ENCODE measurements around the gene ZBTB7C. TPM values are rescaled to one million over a fixed set of nuclear protein-coding genes. Genes with fewer than 3 reads are reported as not detected.

The ZBTB7C gene
- total RNA-seq, 2 experiments from 2014 or later = 0.09 TPM; not detected in 1

DNA sequence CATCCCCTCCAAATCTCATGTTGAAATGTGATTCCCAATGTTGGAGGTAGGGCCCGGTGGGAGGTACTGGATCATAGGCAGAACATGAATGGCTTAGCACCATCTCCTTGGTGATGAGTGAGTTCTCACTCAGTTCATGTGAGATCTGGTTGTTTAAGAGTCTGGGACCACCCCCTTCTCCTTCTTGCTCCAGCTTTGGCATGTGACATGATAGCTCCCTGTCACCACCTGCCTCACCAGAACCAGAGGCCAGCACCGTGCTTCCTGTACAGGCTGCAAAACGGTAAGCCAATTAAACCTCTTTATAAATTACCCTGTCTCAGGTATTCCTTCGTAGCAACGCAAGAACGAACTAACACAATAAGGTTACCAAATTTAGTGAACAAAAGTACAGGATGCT is 95.4 kb downstream of the ZBTB7C start:
- H3K27ac Mint-ChIP-seq = no peak overlapping the region
- peaks cover 16% of the 10 kb centered on the region for H3K27me3 Mint-ChIP-seq
- DNase-seq = no peak
- no peaks in the 10 kb centered on the region for H3K4me1 Mint-ChIP-seq
- H3K36me3 Mint-ChIP-seq = no peaks in the 10 kb centered on the region
- CTCF ChIA-PET = interaction anchor here (1.6 kb wide), 1 partner anchor 283 kb away, joined by 4 read pairs; no protein-coding TSS in a partner anchor
- no peak for ATAC-seq
- no peaks in the 10 kb centered on the region for H3K9me3 Mint-ChIP-seq (ENCODE audit: low read depth)
- no peak overlapping the region for H3K4me3 Mint-ChIP-seq

DNA sequence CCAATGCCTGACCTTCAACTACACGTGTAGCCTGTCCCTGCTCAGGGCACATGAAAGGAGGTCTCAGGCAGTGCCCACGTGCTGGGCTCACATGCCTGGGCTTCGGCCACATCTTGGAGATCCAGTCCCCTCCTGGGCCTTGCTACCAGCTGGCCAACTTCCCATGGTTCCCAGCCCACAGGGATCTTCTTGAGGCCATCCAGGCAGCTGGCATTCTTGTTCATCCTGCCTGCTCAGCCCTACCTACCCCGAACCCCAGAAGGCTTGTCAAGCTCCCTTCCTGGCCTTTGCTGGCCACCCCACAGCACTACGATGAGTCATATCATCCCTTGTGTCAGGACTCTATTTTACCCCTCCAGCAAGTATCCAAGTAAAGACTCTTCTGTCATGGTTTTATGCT is 97.1 kb downstream of the ZBTB7C start:
- no peaks in the 10 kb centered on the region for H3K36me3 Mint-ChIP-seq
- ATAC-seq (no peak), DNase-seq (no peak)
- H3K4me3 Mint-ChIP-seq = no peak overlapping the region
- H3K4me1 Mint-ChIP-seq = no peaks in the 10 kb centered on the region
- no peak overlapping the region for H3K27ac Mint-ChIP-seq
- CTCF ChIA-PET = no interaction called here
- H3K9me3 Mint-ChIP-seq (ENCODE audit: low read depth) = no peaks in the 10 kb centered on the region
- peaks cover 16% of the 10 kb centered on the region for H3K27me3 Mint-ChIP-seq

DNA sequence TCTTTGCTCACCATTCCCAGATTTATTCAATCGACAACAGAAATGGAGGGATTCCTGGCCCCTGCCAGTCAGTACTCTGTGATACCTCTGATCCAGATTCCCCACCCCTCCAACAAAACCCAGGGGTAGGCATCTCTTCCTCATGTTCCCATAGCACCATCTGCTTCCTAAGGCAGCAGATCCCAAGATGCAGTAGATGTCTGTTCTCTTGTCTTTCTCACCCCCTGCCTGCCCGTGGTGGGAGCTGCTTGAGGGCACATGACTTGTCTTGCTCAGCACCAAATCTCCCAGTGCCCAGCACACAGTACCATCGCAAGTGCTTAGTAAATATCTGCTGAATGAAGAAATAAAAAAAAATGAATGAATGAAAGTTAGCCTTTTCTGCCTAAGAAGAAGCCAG is 98.2 kb downstream of the ZBTB7C start:
- Mint-ChIP-seq H3K27me3 (peaks cover 16% of the 10 kb centered on the region), H3K36me3 (no peaks in the 10 kb centered on the region), H3K4me1 (no peaks in the 10 kb centered on the region), H3K4me3 (no peak overlapping the region), H3K9me3 (ENCODE audit: low read depth) (no peaks in the 10 kb centered on the region), H3K27ac (no peak overlapping the region)
- no peak for DNase-seq
- CTCF ChIA-PET = no interaction called here
- no peak for ATAC-seq

DNA sequence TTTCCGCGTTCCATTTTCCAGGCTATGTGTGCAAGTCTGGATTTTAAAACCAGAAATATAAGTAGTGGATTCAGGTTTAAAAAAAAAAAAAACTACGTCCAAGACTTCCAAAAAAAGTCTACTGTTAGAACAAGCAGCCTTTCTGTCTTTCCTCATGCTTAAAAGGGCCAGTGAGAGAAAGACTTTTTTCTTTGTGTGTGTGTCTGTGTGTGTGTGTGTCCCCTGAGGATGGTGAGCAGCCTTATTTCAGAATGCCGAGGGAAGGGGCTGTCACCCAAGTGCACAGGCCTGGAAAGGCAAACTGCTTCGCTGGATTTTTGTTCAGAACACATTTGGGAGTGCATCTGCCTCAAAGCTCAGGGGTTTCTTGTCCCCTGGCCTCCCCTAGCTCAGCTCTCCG is 98.8 kb downstream of the ZBTB7C start:
- CTCF ChIA-PET = no interaction called here
- no peak for DNase-seq
- no peak overlapping the region for H3K27ac Mint-ChIP-seq
- no peaks in the 10 kb centered on the region for H3K36me3 Mint-ChIP-seq
- H3K4me3 Mint-ChIP-seq = no peak overlapping the region
- H3K27me3 Mint-ChIP-seq = peaks cover 16% of the 10 kb centered on the region
- no peaks in the 10 kb centered on the region for H3K4me1 Mint-ChIP-seq
- ATAC-seq = no peak
- no peaks in the 10 kb centered on the region for H3K9me3 Mint-ChIP-seq (ENCODE audit: low read depth)

DNA sequence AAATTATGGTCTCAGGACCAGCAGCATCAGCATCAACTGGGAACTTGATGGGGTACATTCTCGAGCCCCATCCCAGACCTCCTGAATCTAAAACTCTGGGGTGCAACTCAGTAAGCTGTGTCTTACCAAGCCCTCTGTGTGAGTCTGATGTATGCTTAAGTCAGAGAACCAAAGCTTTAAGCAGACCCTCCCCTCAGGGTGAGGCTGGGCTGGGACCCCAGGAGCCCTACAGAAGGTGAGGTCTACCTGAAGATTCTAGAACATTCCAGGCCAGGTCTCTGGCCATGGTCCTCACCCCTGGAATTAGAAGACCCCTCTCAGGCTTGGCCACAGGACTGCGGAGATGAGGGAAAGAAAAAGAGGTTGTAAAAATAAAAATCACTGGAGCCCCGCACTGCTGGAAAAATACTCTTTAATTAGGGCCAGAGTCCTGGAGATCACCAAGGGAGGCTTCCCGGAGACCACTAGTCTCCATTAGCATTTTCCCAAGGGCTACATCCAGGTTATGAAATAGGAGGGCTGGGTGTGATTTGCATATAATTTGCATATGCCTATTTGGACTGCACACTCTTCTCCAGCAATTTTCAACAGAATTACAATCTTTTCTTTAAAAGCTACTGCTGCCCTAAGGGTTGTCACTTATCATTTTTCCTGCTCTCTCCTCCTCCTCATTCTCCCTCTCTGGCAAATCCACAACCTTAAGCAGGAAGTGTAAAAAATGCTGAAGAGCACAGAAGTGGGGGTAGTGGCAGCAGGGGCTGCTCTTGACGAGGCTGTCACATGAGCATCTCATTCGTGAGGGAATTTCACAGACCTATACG is 100.2 kb downstream of the ZBTB7C start:
- no peak for ATAC-seq
- CTCF ChIA-PET = interaction anchor here (0.8 kb wide), 1 partner anchor 136 kb away, joined by 3 read pairs; no protein-coding TSS in a partner anchor
- Mint-ChIP-seq H3K9me3 (ENCODE audit: low read depth) (no peaks in the 10 kb centered on the region), H3K4me1 (no peaks in the 10 kb centered on the region), H3K27me3 (peaks cover 14% of the 10 kb centered on the region), H3K4me3 (no peak overlapping the region), H3K36me3 (no peaks in the 10 kb centered on the region), H3K27ac (no peak overlapping the region)
- no peak for DNase-seq

DNA sequence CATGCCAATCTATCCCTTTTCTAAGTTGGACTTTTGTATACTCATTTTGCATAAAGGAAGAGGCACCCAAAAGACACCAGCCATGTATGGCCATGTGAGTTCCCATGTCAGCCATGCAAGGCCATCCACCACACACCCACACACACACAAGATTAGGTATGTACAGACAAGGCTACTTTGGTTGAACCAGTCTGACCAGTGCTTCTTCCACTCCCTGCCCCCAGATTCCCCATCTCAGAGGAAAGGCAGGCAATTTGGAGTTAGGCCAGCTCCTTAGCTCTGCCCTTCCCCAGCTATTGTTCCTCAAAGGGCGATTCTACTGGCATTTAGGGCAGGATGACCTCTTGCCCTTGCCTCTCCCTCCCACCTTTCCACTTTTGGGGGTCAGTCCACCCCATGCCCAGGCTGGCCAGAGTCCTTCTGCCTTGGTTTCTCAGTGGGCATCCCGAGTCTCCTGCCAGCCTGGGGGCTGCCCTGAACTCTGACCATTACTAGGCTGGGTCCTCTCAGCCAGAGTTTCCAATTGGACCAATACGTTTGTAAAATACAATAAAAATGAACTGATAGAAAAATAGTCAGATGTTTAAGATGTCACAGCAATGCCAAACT is 101.1 kb downstream of the ZBTB7C start:
- CTCF ChIA-PET = no interaction called here
- Mint-ChIP-seq H3K4me1 (no peaks in the 10 kb centered on the region), H3K27me3 (peaks cover 11% of the 10 kb centered on the region)

DNA sequence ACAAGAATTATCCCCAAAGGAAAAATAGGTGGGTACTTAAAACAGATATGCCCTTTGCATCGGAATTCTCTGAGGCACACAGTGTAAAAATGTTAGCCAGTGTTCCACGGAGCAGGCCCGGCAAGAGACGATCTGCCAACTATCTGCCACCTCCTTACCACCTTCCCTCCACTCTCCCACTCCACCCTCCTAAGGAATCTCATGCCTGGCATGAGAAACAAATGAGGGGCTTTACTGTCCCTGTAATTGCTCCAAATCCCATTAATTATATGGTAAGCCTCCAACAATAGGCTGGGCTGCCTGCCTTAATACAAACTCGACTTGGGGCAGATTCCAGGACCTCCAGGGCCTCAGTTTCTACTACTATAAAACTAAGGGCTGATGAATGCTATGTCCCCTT is 102.3 kb downstream of the ZBTB7C start:
- no peak for ATAC-seq
- no peak for DNase-seq
- Mint-ChIP-seq H3K4me1 (no peaks in the 10 kb centered on the region), H3K4me3 (no peak overlapping the region), H3K27ac (no peak overlapping the region), H3K9me3 (ENCODE audit: low read depth) (no peaks in the 10 kb centered on the region), H3K27me3 (peaks cover 10% of the 10 kb centered on the region), H3K36me3 (no peaks in the 10 kb centered on the region)
- CTCF ChIA-PET = no interaction called here

More for the DNA sequence above, 101.1 kb downstream of the ZBTB7C start:
- no peak overlapping the region for H3K4me3 Mint-ChIP-seq
- ATAC-seq (no peak), DNase-seq (no peak)
- no peaks in the 10 kb centered on the region for H3K9me3 Mint-ChIP-seq (ENCODE audit: low read depth)
- H3K36me3 Mint-ChIP-seq = no peaks in the 10 kb centered on the region
- no peak overlapping the region for H3K27ac Mint-ChIP-seq

DNA sequence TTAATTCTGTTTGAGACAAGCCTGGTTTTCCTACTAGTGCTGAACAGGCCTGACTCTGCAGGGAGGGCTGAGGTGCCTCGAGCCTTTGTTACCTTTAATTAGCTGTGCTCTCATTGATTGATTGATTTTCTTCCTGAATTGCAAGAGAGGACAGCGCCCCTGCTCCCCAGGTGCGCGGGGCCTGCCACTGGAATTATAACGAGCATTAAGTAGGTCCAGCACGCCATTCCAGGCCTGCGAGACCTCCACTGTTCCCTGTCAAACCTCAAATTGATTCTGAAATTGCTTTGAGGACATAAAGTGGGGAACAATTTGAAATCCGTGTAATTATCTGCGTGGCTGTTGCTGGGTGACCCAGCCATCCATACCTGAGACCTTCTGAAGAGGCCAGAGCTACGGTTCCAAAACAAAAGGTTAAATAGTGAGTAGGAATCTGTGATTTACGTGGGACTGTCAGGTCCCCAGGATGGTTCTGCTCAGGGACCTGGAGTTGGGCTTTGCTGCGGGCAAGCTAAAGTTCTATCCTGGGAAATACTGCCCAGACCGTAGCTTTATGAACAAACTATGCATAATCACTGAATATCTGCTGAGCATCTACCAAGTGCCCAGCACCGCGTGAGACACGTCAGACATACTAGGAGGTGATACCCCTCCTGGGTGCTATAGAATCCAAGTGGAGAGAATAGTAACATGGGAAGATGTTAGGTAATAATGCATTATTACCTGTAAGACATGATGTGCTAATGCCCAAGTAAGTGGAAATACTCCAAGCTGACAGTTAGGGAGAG is 104.1 kb downstream of the ZBTB7C start:
- Mint-ChIP-seq H3K9me3 (ENCODE audit: low read depth) (no peaks in the 10 kb centered on the region), H3K36me3 (no peaks in the 10 kb centered on the region), H3K27me3 (peaks cover 2% of the 10 kb centered on the region), H3K4me3 (no peak overlapping the region), H3K27ac (no peak overlapping the region), H3K4me1 (peaks cover 5% of the 10 kb centered on the region)
- DNase-seq (no peak), ATAC-seq (no peak)
- CTCF ChIA-PET = no interaction called here

DNA sequence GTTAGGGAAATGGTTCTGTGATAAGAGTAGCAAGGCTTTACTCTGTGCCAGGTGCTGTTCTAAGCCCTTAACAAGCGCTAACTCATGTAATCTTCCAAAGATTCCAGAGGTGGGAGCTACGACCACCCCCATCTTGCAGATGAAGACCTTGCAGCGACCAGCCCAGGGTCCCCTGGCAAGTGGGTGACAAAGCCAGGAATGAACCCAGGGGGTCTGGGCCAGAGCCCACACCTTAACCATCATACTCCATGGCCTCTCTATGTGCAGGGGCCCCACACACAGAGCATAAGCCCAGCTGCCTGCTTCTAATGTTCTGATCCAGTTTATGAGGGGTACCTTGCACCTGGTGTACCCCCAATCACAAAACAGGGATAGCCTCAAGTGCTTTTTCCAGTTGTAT is 105.3 kb downstream of the ZBTB7C start:
- ATAC-seq (no peak), DNase-seq (no peak)
- H3K36me3 Mint-ChIP-seq = no peaks in the 10 kb centered on the region
- no peak overlapping the region for H3K27ac Mint-ChIP-seq
- CTCF ChIA-PET = no interaction called here
- H3K4me1 Mint-ChIP-seq = peaks cover 6% of the 10 kb centered on the region
- no peak overlapping the region for H3K4me3 Mint-ChIP-seq
- H3K9me3 Mint-ChIP-seq (ENCODE audit: low read depth) = no peaks in the 10 kb centered on the region
- H3K27me3 Mint-ChIP-seq = no peaks in the 10 kb centered on the region

DNA sequence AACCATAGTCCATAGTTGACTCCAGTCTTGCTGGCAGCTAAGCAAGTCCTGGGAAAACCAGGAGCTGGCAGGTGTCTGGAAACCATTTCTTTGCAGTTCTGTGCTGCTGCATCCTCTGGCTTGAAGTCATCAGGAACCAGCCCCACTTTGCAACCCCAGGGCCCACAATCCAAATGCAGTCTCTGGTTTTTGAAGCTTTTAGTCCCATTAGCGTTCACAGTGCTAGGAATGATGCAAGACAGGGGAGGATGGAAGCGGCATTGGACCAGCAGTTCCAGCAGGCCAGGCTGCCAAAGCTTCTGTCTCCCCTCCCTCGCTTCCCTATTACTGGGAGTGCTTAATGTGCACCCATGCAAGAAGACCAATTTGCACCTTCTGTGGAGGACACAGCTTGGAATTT is 106.4 kb downstream of the ZBTB7C start:
- no peak overlapping the region for H3K27ac Mint-ChIP-seq
- H3K27me3 Mint-ChIP-seq = no peaks in the 10 kb centered on the region
- H3K4me3 Mint-ChIP-seq = no peak overlapping the region
- no peaks in the 10 kb centered on the region for H3K9me3 Mint-ChIP-seq (ENCODE audit: low read depth)
- H3K4me1 Mint-ChIP-seq = peaks cover 6% of the 10 kb centered on the region
- DNase-seq = no peak
- CTCF ChIA-PET = no interaction called here
- H3K36me3 Mint-ChIP-seq = no peaks in the 10 kb centered on the region
- no peak for ATAC-seq

DNA sequence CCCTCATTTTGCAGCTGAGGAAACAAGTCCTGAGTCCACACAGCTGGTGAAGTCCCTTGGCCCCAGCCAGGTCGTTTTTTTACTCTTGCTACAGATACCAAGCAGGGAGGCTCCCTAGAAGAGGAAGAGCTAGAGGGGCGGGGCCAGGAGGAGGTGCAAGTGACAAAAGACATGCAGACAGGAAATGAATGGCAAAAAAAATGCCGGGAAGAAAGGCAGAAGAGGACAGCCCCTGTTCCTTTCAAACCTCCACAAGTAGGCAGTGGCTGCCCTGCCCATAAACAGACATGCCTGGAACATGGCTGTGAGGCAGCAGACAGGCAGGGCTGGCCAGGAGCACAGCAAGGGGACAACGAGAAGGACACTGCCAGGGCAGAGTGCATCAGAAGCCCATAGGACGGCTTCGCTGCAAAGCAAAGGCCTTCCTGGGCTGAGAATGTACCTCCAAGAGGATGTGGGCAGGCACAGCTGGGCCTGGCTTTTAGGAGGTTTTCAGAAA is 108.7 kb downstream of the ZBTB7C start:
- CTCF ChIA-PET = no interaction called here
- H3K4me3 Mint-ChIP-seq = no peak overlapping the region
- peak; percentile 47 for DNase-seq
- peaks cover 6% of the 10 kb centered on the region for H3K4me1 Mint-ChIP-seq
- no peaks in the 10 kb centered on the region for H3K36me3 Mint-ChIP-seq
- no peaks in the 10 kb centered on the region for H3K27me3 Mint-ChIP-seq
- no peaks in the 10 kb centered on the region for H3K9me3 Mint-ChIP-seq (ENCODE audit: low read depth)
- ATAC-seq = no peak
- peak overlapping the region; percentile 20 for H3K27ac Mint-ChIP-seq

DNA sequence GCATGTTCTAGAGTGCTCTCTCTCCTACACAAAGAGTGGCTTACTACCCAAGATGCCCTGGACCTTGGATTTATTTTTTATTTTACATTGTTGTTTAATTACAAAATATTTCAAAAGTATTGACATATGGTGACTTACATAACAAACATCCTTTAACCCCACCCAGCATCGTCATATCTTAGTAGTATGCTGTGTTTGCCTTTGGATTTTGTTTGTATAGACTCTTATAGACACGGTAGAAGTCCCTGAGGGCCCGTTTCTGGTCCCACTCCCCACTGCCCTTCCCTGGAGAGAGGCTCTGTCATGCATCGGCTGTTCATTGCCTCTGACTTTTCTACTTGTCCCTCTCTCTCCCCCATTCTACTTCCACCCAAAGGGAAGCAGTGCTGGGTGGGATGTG is 112.0 kb downstream of the ZBTB7C start:
- DNase-seq = no peak
- Mint-ChIP-seq H3K27me3 (no peaks in the 10 kb centered on the region), H3K9me3 (ENCODE audit: low read depth) (no peaks in the 10 kb centered on the region), H3K4me3 (no peak overlapping the region), H3K36me3 (no peaks in the 10 kb centered on the region), H3K4me1 (peaks cover 6% of the 10 kb centered on the region), H3K27ac (no peak overlapping the region)
- CTCF ChIA-PET = no interaction called here
- ATAC-seq = no peak

DNA sequence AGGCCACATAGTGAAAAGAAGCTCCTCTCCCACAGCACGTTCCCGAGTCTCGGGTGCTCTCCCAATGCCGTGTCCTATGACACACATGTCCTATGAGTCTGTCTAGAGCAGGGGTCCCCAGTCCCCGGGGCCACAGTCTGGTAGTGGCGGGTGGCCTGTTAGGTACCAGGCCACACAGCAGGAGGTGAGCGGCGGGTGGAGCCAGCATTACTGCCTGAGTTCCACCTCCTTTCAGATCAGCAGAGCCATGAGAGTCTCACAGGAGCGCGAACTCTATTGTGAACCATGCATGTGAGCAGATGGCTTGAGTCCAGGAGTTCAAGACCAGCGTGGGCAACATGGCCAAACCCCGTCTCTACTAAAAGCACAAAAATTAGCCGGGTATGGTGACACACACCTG is 112.6 kb downstream of the ZBTB7C start:
- peaks cover 6% of the 10 kb centered on the region for H3K4me1 Mint-ChIP-seq
- no peak overlapping the region for H3K27ac Mint-ChIP-seq
- no peaks in the 10 kb centered on the region for H3K36me3 Mint-ChIP-seq
- DNase-seq = peak; percentile 21
- no peak for ATAC-seq
- CTCF ChIA-PET = no interaction called here
- H3K9me3 Mint-ChIP-seq (ENCODE audit: low read depth) = no peaks in the 10 kb centered on the region
- no peak overlapping the region for H3K4me3 Mint-ChIP-seq
- no peaks in the 10 kb centered on the region for H3K27me3 Mint-ChIP-seq
